K562 (cell line): Measurements from ENCODE around the gene CCT5. TPM values are rescaled to one million over a fixed set of nuclear protein-coding genes. Genes with fewer than 3 reads are reported as not detected.

ENCODE experiments used
- EZH2 ChIP-seq: IDR thresholded peaks from 2 replicates; pipeline ENCODE4 v1.6.1; 2012; ENCODE audit warnings: low read depth, mild to moderate bottlenecking, inconsistent platforms, low read length, borderline replicate concordance
- FOSL1 ChIP-seq: fragments of 200-800 bp; sonication (Bioruptor generic); conservative IDR thresholded peaks from 2 replicates; pipeline ENCODE4 v1.6.1; 2016; ENCODE audit warnings: missing genetic modification characterization, missing compliant biosample characterization
- JUNB ChIP-seq: fragments of 450-650 bp; formaldehyde crosslinking; conservative IDR thresholded peaks from 2 replicates; pipeline ENCODE4 v1.4.0; 2020; ENCODE audit warnings: mild to moderate bottlenecking
- KAT7 ChIP-seq: sonication (generic); formaldehyde crosslinking; IDR thresholded peaks from 2 replicates; pipeline ENCODE4 v1.8.0; 2022; ENCODE audit warnings: missing genetic modification reagents, mild to moderate bottlenecking, borderline replicate concordance
- MTF1 ChIP-seq: fragments of 250-450 bp; sonication (Bioruptor Pico); IDR thresholded peaks from 2 replicates; pipeline ENCODE4 v1.9.0; 2021; ENCODE audit warnings: moderate library complexity, mild to moderate bottlenecking, inconsistent platforms, borderline replicate concordance
- PHB2 ChIP-seq: fragments of 450-650 bp; IDR thresholded peaks from 2 replicates; pipeline ENCODE4 v1.6.1; 2017; ENCODE audit warnings: low read depth
- RBM14 ChIP-seq: fragments of 200-400 bp; formaldehyde crosslinking; IDR thresholded peaks from 2 replicates; pipeline ENCODE4 v1.6.1; 2018; ENCODE audit warnings: low read depth, mild to moderate bottlenecking, low read length, moderate library complexity, borderline replicate concordance; ENCODE audit not compliant: insufficient read depth
- SREBF2 ChIP-seq: sonication (generic); formaldehyde crosslinking; IDR thresholded peaks from 2 replicates; pipeline ENCODE4 v1.4.0; 2020; ENCODE audit warnings: mild to moderate bottlenecking, missing genetic modification reagents
- STAT5B ChIP-seq: fragments of 250-450 bp; sonication (Bioruptor Pico); IDR thresholded peaks from 2 replicates; pipeline ENCODE4 v1.8.0; 2021; ENCODE audit warnings: mild to moderate bottlenecking, inconsistent platforms
- TEAD1 ChIP-seq, 2 experiments: fragments of 450-650 bp in 1 of 2; sonication (generic) in 1 of 2; formaldehyde crosslinking; IDR thresholded peaks; 2 replicates each; pipeline versions ENCODE4 v1.4.0 to v1.8.0; 2020 to 2022; ENCODE audit warnings: mild to moderate bottlenecking in 2 of 2, missing genetic modification reagents in 1 of 2
- TSC22D4 ChIP-seq: fragments of 450-650 bp; IDR thresholded peaks from 2 replicates; pipeline ENCODE4 v1.6.1; 2016; ENCODE audit warnings: missing genetic modification characterization, missing biosample characterization, control low read depth
- ZEB2 ChIP-seq: fragments of 450-650 bp; IDR thresholded peaks from 2 replicates; pipeline ENCODE4 v1.6.1; 2016
- polyA plus RNA-seq, 8 experiments: library from polyadenylated mRNA; depleted of rRNA in 4 of 8; stranded (reverse) in 5 of 8; unstranded in 3 of 8; fragments of >200 nt; fragmentation: Nextera tagmentation in 2 of 8; fragmentation: Illumina TruSeq in 1 of 8; extraction: Ambion mirVana in 2 of 8; extraction: Trizol in 1 of 8; gene quantifications; 2 replicates each; pipeline versions ENCODE4 v1.2.1 to v1.2.3, GENCODE V29; 2011 to 2014; ENCODE audit warnings: inconsistent platforms in 1 of 8, missing spikeins in 1 of 8
- total RNA-seq, 7 experiments: library from RNA; depleted of rRNA in 6 of 7; stranded (reverse); fragments of >200 nt in 6 of 7; fragmentation: Illumina TruSeq in 2 of 7; extraction: Trizol in 2 of 7; gene quantifications; 2 replicates each; pipeline versions ENCODE4 v1.2.1 to v1.2.3, GENCODE V29; 2011 to 2021; ENCODE audit warnings: low replicate concordance in 1 of 7
- TF ChIP-seq, protein P1 (sequence below): fragments of 250-450 bp; sonication (Bioruptor Pico); IDR thresholded peaks from 2 replicates; pipeline ENCODE4 v1.4.0; 2020
- TF ChIP-seq, protein P2 (sequence below): sonication (generic); formaldehyde crosslinking; IDR thresholded peaks from 2 replicates; pipeline ENCODE4 v1.9.0; 2022; ENCODE audit warnings: mild to moderate bottlenecking, missing genetic modification reagents

The CCT5 gene
- total and polyA plus RNA-seq, 9 of the 15 experiments (the other 6 are each of a cell fraction or from before 2014, with no cell fraction given), result 782 to 1,606 (median 1,153) TPM

DNA sequence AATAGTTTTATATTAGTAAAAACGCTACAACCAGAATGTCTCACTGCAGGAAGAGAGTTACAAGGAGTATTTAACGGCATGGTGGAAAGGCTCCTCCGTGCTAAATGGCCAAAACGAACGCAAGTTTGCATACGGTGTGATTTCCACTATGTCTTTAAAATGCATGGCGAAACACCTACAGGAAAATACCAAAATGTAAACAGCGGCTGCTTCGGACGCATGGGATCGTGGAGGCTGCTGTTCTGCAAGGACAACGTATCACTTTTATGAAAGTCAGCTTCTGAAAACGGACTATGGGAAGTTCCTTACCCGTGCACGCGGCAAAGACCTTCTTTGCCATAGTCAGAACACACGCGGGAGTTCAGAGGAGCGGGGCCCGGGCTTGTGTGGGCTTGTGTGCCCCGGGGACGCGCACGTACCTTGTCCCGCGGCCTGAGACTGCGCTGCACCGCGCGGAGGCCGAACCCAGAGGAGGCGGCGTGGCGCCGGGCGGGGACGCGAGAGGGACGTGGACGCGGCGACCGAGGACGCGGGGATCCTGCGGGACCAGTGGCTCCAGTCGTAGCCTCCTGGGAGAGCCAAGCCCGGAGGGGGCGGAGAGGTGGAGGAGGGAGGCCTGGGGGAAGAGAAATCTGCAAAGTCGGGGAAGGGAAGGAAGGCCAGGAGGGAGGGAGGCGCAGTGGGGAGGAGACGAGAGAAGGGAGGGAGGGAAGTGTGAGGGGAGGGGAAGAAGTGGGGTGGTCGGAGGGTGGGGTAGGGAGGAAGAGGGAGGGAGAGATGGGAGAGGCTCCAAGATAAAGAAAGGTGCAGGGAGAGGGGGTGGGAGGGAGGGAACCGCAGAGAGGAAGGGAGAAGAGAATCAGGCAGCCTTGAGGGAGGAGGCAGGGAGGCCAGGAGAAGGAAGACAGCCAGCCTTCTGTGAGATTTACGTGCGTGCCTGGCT lies 57.4 kb downstream of the CCT5 start, which contains the start of gene CMBL (continued):
- TF ChIP-seq RBM14 (no peak), STAT5B (CRISPR knock-in tag) (no peak), SREBF2 (CRISPR knock-in tag) (no peak), EZH2 (no peak), KAT7 (peak; percentile 97), FOSL1 (tag) (no peak), PHB2 (0 out of 2 replicates have a peak, but pooled peaks have one; percentile 24), TEAD1 (CRISPR knock-in tag; IDR thresholded peaks at IDR 0.05) (peak in 1 of 2 experiments; percentile 79; a peak in 1 of 4 replicates), TSC22D4 (tag) (no peak), MTF1 (CRISPR knock-in tag) (no peak), JUNB (CRISPR knock-in tag) (no peak), ZEB2 (peak; percentile 84)
- TF ChIP-seq, protein P1, sequence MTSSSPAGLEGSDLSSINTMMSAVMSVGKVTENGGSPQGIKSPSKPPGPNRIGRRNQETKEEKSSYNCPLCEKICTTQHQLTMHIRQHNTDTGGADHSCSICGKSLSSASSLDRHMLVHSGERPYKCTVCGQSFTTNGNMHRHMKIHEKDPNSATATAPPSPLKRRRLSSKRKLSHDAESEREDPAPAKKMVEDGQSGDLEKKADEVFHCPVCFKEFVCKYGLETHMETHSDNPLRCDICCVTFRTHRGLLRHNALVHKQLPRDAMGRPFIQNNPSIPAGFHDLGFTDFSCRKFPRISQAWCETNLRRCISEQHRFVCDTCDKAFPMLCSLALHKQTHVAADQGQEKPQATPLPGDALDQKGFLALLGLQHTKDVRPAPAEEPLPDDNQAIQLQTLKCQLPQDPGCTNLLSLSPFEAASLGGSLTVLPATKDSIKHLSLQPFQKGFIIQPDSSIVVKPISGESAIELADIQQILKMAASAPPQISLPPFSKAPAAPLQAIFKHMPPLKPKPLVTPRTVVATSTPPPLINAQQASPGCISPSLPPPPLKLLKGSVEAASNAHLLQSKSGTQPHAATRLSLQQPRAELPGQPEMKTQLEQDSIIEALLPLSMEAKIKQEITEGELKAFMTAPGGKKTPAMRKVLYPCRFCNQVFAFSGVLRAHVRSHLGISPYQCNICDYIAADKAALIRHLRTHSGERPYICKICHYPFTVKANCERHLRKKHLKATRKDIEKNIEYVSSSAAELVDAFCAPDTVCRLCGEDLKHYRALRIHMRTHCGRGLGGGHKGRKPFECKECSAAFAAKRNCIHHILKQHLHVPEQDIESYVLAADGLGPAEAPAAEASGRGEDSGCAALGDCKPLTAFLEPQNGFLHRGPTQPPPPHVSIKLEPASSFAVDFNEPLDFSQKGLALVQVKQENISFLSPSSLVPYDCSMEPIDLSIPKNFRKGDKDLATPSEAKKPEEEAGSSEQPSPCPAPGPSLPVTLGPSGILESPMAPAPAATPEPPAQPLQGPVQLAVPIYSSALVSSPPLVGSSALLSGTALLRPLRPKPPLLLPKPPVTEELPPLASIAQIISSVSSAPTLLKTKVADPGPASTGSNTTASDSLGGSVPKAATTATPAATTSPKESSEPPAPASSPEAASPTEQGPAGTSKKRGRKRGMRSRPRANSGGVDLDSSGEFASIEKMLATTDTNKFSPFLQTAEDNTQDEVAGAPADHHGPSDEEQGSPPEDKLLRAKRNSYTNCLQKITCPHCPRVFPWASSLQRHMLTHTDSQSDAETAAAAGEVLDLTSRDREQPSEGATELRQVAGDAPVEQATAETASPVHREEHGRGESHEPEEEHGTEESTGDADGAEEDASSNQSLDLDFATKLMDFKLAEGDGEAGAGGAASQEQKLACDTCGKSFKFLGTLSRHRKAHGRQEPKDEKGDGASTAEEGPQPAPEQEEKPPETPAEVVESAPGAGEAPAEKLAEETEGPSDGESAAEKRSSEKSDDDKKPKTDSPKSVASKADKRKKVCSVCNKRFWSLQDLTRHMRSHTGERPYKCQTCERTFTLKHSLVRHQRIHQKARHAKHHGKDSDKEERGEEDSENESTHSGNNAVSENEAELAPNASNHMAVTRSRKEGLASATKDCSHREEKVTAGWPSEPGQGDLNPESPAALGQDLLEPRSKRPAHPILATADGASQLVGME (CRISPR knock-in tag), result peak; percentile 86
- TF ChIP-seq, protein P2, sequence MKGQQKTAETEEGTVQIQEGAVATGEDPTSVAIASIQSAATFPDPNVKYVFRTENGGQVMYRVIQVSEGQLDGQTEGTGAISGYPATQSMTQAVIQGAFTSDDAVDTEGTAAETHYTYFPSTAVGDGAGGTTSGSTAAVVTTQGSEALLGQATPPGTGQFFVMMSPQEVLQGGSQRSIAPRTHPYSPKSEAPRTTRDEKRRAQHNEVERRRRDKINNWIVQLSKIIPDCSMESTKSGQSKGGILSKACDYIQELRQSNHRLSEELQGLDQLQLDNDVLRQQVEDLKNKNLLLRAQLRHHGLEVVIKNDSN (CRISPR knock-in tag), result no peak
